H1 (cell line): ENCODE data around the gene BCL11A. TPM values are rescaled to one million over a fixed set of nuclear protein-coding genes. Genes with fewer than 3 reads are reported as not detected.

Source experiments
- CTCF ChIA-PET: fragments of 300-600 bp; sonication (Branson Sonifier 250); formaldehyde crosslinking; loops from one replicate; lab custom pipeline; 2021; ENCODE audit not compliant: partially characterized antibody; lab: Charles Lee
- POLR2A ChIA-PET: fragments of 300-600 bp; sonication (Branson Sonifier 250); formaldehyde crosslinking; loops from one replicate; lab custom pipeline; 2021; ENCODE audit warnings: inconsistent platforms; ENCODE audit not compliant: partially characterized antibody; lab: Charles Lee
- DNase-seq, 2 experiments: peaks; one replicate each; pipeline versions ENCODE4 v3.0.0 to v3.0.0-alpha.2; 2010 to 2022; ENCODE audit warnings: low spot score in 2 of 2, low read depth in 1 of 2, mixed read lengths in 1 of 2
- FAIRE-seq: peaks from 2 replicates; lab custom pipeline; 2011; peaks lifted over from hg19 to GRCh38; lab: Jason Lieb, UNC
- H2AFZ ChIP-seq: 2 replicates; pipeline ENCODE4 v1.8.1; 2012; ENCODE audit warnings: low read length, inconsistent platforms
- H2AK5ac ChIP-seq: 2 replicates; pipeline ENCODE4 v1.6.1; 2013; ENCODE audit warnings: low read depth, low read length
- H2BK120ac ChIP-seq: replicated peaks from 2 replicates; pipeline ENCODE3; 2013; ENCODE audit warnings: low read depth, low read length, inconsistent platforms
- H2BK12ac ChIP-seq: 2 replicates; pipeline ENCODE4 v1.6.1; 2013; ENCODE audit warnings: low read depth, low read length
- H2BK15ac ChIP-seq: 2 replicates; pipeline ENCODE4 v1.6.1; 2013; ENCODE audit warnings: low read length
- H2BK20ac ChIP-seq: 2 replicates; pipeline ENCODE4 v1.6.1; 2013; ENCODE audit warnings: low read length
- H2BK5ac ChIP-seq: 2 replicates; pipeline ENCODE4 v1.6.1; 2013; ENCODE audit warnings: low read depth, low read length
- H3K14ac ChIP-seq: 2 replicates; pipeline ENCODE4 v1.6.1; 2013; ENCODE audit warnings: inconsistent platforms; ENCODE audit not compliant: insufficient read length
- H3K18ac ChIP-seq: 2 replicates; pipeline ENCODE4 v1.6.1; 2013; ENCODE audit warnings: low read length; ENCODE audit errors: extremely low read depth
- H3K23ac ChIP-seq: 2 replicates; pipeline ENCODE4 v1.6.1; 2013; ENCODE audit warnings: inconsistent platforms; ENCODE audit not compliant: insufficient read length
- H3K23me2 ChIP-seq: 2 replicates; pipeline ENCODE4 v1.6.1; 2013; ENCODE audit warnings: low read depth, low read length
- H3K27ac ChIP-seq: 2 replicates; pipeline ENCODE4 v1.6.1; 2011; ENCODE audit warnings: low read depth, low read length, inconsistent platforms
- H3K27me3 ChIP-seq, 4 experiments: replicated peaks in 1 of 4; 1 replicate in 1 of 4; 2 replicates in 3 of 4; pipeline versions ENCODE4 v1.6.1 to v1.8.1; 2011 to 2013; ENCODE audit warnings: low read length in 3 of 4, mild to moderate bottlenecking in 3 of 4, inconsistent platforms in 2 of 4, mixed read lengths in 2 of 4, moderate library complexity in 1 of 4; ENCODE audit not compliant: control insufficient read depth in 3 of 4, insufficient read depth in 3 of 4; ENCODE audit errors: extremely low read depth in 1 of 4
- H3K36me3 ChIP-seq, 4 experiments: 2 replicates each; pipeline versions ENCODE4 v1.6.1 to v1.8.1; 2011 to 2013; ENCODE audit warnings: mild to moderate bottlenecking in 4 of 4, low read length in 3 of 4, moderate library complexity in 2 of 4, control low read depth in 1 of 4, inconsistent platforms in 1 of 4; ENCODE audit not compliant: insufficient read depth in 4 of 4, control insufficient read depth in 2 of 4
- H3K4ac ChIP-seq: replicated peaks from 2 replicates; pipeline ENCODE3; 2013; ENCODE audit warnings: low read length, low read depth, mixed read lengths, inconsistent platforms; ENCODE audit not compliant: insufficient read length
- H3K4me1 ChIP-seq, 4 experiments: replicated peaks in 1 of 4; 1 replicate in 1 of 4; 2 replicates in 3 of 4; pipeline versions ENCODE4 v1.6.1 to v1.8.1; 2011 to 2013; ENCODE audit warnings: low read length in 3 of 4, inconsistent platforms in 2 of 4, mixed read lengths in 1 of 4; ENCODE audit not compliant: insufficient read depth in 4 of 4, control insufficient read depth in 3 of 4
- H3K4me2 ChIP-seq, 2 experiments: 2 replicates each; pipeline versions ENCODE4 v1.6.1 to v1.8.1; 2011 to 2013; ENCODE audit warnings: low read depth in 2 of 2, low read length in 2 of 2, control low read depth in 1 of 2, inconsistent platforms in 1 of 2, mild to moderate bottlenecking in 1 of 2; ENCODE audit not compliant: insufficient read depth in 1 of 2
- H3K4me3 ChIP-seq, 4 experiments: fragments of 200-600, 300-600 bp in 1 of 4; sonication (generic), shearing (Covaris generic), sonication (Bioruptor Twin) in 1 of 4; 2 replicates each; pipeline versions ENCODE4 v1.5.1 to v1.8.1; 2011 to 2016; ENCODE audit warnings: low read length in 4 of 4, low read depth in 3 of 4, control low read depth in 2 of 4, inconsistent platforms in 2 of 4, mild to moderate bottlenecking in 2 of 4, mixed read lengths in 1 of 4, moderate library complexity in 1 of 4; ENCODE audit not compliant: insufficient read depth in 2 of 4; ENCODE audit errors: extremely low read depth in 1 of 4
- H3K56ac ChIP-seq: replicated peaks from 2 replicates; pipeline ENCODE3; 2013; ENCODE audit warnings: low read depth, mild to moderate bottlenecking, mixed read lengths, low read length, inconsistent platforms; ENCODE audit not compliant: insufficient read length
- H3K79me1 ChIP-seq: 2 replicates; pipeline ENCODE4 v1.6.1; 2013; ENCODE audit warnings: low read depth, low read length, control low read depth
- H3K79me2 ChIP-seq, 2 experiments: 2 replicates each; pipeline versions ENCODE4 v1.6.1 to v1.8.1; 2012 to 2013; ENCODE audit warnings: low read length in 2 of 2, mild to moderate bottlenecking in 2 of 2, inconsistent platforms in 1 of 2; ENCODE audit not compliant: insufficient read depth in 2 of 2, control insufficient read depth in 1 of 2
- H3K9ac ChIP-seq, 4 experiments: replicated peaks in 1 of 4; 1 replicate in 1 of 4; 2 replicates in 3 of 4; pipeline versions ENCODE4 v1.6.1 to v1.8.1; 2011 to 2013; ENCODE audit warnings: low read depth in 3 of 4, low read length in 3 of 4, control low read depth in 2 of 4, mild to moderate bottlenecking in 2 of 4, moderate library complexity in 2 of 4, inconsistent platforms in 1 of 4; ENCODE audit errors: extremely low read depth in 1 of 4
- H3K9me3 ChIP-seq, 2 experiments: 2 replicates each; pipeline versions ENCODE4 v1.6.1 to v1.8.1; 2012 to 2013; ENCODE audit warnings: mild to moderate bottlenecking in 2 of 2, moderate library complexity in 2 of 2, control low read depth in 1 of 2, inconsistent platforms in 1 of 2, low read depth in 1 of 2, low read length in 1 of 2, mixed read lengths in 1 of 2; ENCODE audit not compliant: insufficient read depth in 2 of 2
- H4K20me1 ChIP-seq, 2 experiments: replicated peaks in 1 of 2; 2 replicates each; pipeline versions ENCODE3 to v1.8.1; 2011 to 2013; ENCODE audit warnings: inconsistent platforms in 2 of 2, low read length in 2 of 2, mild to moderate bottlenecking in 1 of 2; ENCODE audit not compliant: insufficient read depth in 2 of 2, control insufficient read depth in 1 of 2
- H4K5ac ChIP-seq: 2 replicates; pipeline ENCODE4 v1.6.1; 2013; ENCODE audit warnings: low read length, low read depth, mixed read lengths, inconsistent platforms; ENCODE audit not compliant: insufficient read length
- H4K8ac ChIP-seq: 2 replicates; pipeline ENCODE4 v1.8.0; 2013; ENCODE audit warnings: mild to moderate bottlenecking, moderate library complexity, low read length, inconsistent platforms; ENCODE audit not compliant: insufficient read depth; ENCODE audit errors: extremely low read depth
- H4K91ac ChIP-seq: replicated peaks from 2 replicates; pipeline ENCODE3; 2013; ENCODE audit warnings: low read length, mixed read lengths, inconsistent platforms; ENCODE audit not compliant: insufficient read length
- BACH1 ChIP-seq: IDR thresholded peaks from 2 replicates; pipeline ENCODE4 v1.6.1; 2012; ENCODE audit warnings: low read length, improper control_type of control experiment
- CBX5 ChIP-seq: fragments of 300-800, 300-1000 bp; sonication (generic); IDR thresholded peaks from 2 replicates; pipeline ENCODE4 v1.7.1; 2016; ENCODE audit warnings: antibody characterized with exemption, low read length, low read depth
- CBX8 ChIP-seq: fragments of 300-800, 300-1000 bp; sonication (generic); IDR thresholded peaks from 2 replicates; pipeline ENCODE4 v1.7.1; 2016; ENCODE audit warnings: low read depth, low read length, borderline replicate concordance
- CHD2 ChIP-seq: IDR thresholded peaks from 2 replicates; pipeline ENCODE4 v1.6.1; 2012; ENCODE audit warnings: low read length, improper control_type of control experiment
- EZH2 ChIP-seq: fragments of 200-600 bp; sonication (generic); IDR thresholded peaks from 2 replicates; pipeline ENCODE4 v1.7.1; 2012; ENCODE audit warnings: low read depth, mild to moderate bottlenecking, moderate library complexity, low read length, inconsistent platforms; ENCODE audit not compliant: severe bottlenecking
- NRF1 ChIP-seq: IDR thresholded peaks from 2 replicates; pipeline ENCODE4 v1.6.1; 2011; ENCODE audit warnings: mild to moderate bottlenecking, low read depth, low read length, improper control_type of control experiment
- SAP30 ChIP-seq: fragments of 300-600 bp; sonication (generic); IDR thresholded peaks from 2 replicates; pipeline ENCODE4 v1.7.1; 2012; ENCODE audit warnings: low read length, moderate library complexity, mild to moderate bottlenecking, inconsistent platforms; ENCODE audit not compliant: insufficient read depth, insufficient replicate concordance
- SRF ChIP-seq: IDR thresholded peaks from 2 replicates; pipeline ENCODE4 v1.6.1; 2011; ENCODE audit warnings: mild to moderate bottlenecking, low read depth, low read length, moderate library complexity
- WGBS, 2 experiments: shearing (Covaris generic) in 1 of 2; methylation state at CpG; one replicate each; pipeline versions ENCODE4 v1.1.6 to v1.1.7; 2013 to 2015; ENCODE audit warnings: low lambda C conversion rate in 2 of 2, mixed read lengths in 2 of 2, inconsistent platforms in 1 of 2, low coverage in 1 of 2, missing lambda C conversion rate in 1 of 2; ENCODE audit not compliant: insufficient replicate concordance in 2 of 2, insufficient coverage in 1 of 2, insufficient read length in 1 of 2; ENCODE audit errors: extremely low coverage in 1 of 2, missing lambda C conversion rate in 1 of 2; 5-methylcytosine and 5-hydroxymethylcytosine counted together
- polyA plus RNA-seq, 7 experiments: library from polyadenylated mRNA; depleted of rRNA in 3 of 7; stranded (reverse) in 5 of 7; unstranded in 2 of 7; fragments of >200 nt in 5 of 7; fragments of 200-250 nt in 2 of 7; gene quantifications; 1 replicate in 5 of 7; 2 replicates in 1 of 7; 4 replicates in 1 of 7; pipeline versions ENCODE4 v1.2.1 to v1.2.3, GENCODE V29; 2011 to 2013; ENCODE audit warnings: missing spikeins in 2 of 7, mixed read lengths in 2 of 7
- total RNA-seq: library from RNA; stranded (reverse); fragmentation: NEBNext Ultra II Directional; extraction: Animal tissue kit (Norgen Biotek cat#: 25700); gene quantifications from 2 replicates; pipeline ENCODE4 v1.2.1, GENCODE V29; 2021
- TF ChIP-seq, protein P1 (sequence below): IDR thresholded peaks from 2 replicates; pipeline ENCODE4 v1.6.1; 2011; ENCODE audit warnings: low read depth, mild to moderate bottlenecking, low read length; ENCODE audit not compliant: insufficient read depth

The BCL11A gene
- total and polyA plus RNA-seq, 2 of the 8 experiments (the other 6 are each of a cell fraction or from before 2014, with no cell fraction given): 11.9 to 59.3 TPM

DNA sequence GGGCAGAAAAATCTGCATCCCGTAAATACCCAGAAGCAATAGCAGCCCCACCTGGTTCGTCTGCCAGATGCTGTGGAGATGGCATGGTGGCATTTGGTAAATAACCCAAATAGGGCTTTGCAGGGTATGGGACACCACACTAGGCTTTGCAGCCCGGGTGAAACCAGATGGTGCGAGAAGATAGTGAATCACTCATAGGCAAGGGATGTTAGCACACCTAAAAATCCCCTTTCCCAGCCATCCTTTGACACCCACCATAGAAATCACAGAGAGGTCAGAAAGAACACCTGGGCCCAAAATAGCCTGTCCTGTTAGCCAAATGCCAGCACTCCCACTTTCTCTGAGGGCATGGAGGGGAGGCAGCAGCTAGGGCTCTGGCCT is 47.6 kb downstream of the BCL11A start:
- Histone ChIP-seq H2BK12ac (no peak overlapping the region), H3K18ac (no peak overlapping the region), H4K91ac (no peak overlapping the region), H2AFZ (no peak overlapping the region), H3K23ac (no peak overlapping the region), H3K27me3 (no peaks in the 10 kb centered on the region), H3K79me1 (peaks cover 33% of the 10 kb centered on the region), H3K9me3 (no peaks in the 10 kb centered on the region), H2AK5ac (no peak overlapping the region), H3K4me1 (peaks cover 13 to 31% (median 25%) of the 10 kb centered on the region in 4 experiments), H3K4me3 (no peak overlapping the region), H4K8ac (no peak overlapping the region), H2BK5ac (no peak overlapping the region), H3K14ac (no peak overlapping the region), H4K5ac (no peak overlapping the region), H3K56ac (no peak overlapping the region), H4K20me1 (peaks cover 20 to 26% of the 10 kb centered on the region in 2 experiments), H3K4me2 (no peak overlapping the region), H3K4ac (no peak overlapping the region), H3K79me2 (peaks cover 17 to 94% of the 10 kb centered on the region in 2 experiments; a peak in 3 of 4 replicates), H3K9ac (no peak overlapping the region), H2BK15ac (no peak overlapping the region), H2BK20ac (no peak overlapping the region), H3K36me3 (peaks cover 0 to 8% (median 0%) of the 10 kb centered on the region in 4 experiments; a peak in 2 of 8 replicates), H2BK120ac (no peak overlapping the region), H3K23me2 (no peaks in the 10 kb centered on the region; the same call in 1 of the 2 replicates), H3K27ac (no peak overlapping the region; the same call in 1 of the 2 replicates)
- TF ChIP-seq CBX8: no peak
- TF ChIP-seq, protein P1, sequence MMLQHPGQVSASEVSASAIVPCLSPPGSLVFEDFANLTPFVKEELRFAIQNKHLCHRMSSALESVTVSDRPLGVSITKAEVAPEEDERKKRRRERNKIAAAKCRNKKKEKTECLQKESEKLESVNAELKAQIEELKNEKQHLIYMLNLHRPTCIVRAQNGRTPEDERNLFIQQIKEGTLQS: no peak
- no peak for TF ChIP-seq CBX5
- no peak for TF ChIP-seq CHD2
- no peak for TF ChIP-seq SRF
- no peak for TF ChIP-seq EZH2
- TF ChIP-seq BACH1: no peak
- TF ChIP-seq NRF1: no peak
- TF ChIP-seq SAP30: no peak
- 89% methylated on average over 4 of the region's 4 CpGs; no CpG with 5 or more reads in 1 of the 2 experiments for WGBS, 2 experiments
- DNase-seq (no peak), FAIRE-seq (no peak)
- CTCF ChIA-PET: interaction anchor here (1.2 to 5.6 kb wide), 6 partner anchors 11 to 221 kb away, joined by 3 to 31 read pairs (median 7); no protein-coding TSS in a partner anchor
- POLR2A ChIA-PET: interaction anchor here (0.9 to 1.8 kb wide), 3 partner anchors 12 to 25 kb away, joined by 3 to 4 read pairs (median 3); no protein-coding TSS in a partner anchor
